Nucleus accumbens (tissue), 56 donors: ENCODE data around the gene KCTD5.

Experiments
- DNase-seq, 56 donors: peaks; one replicate each; lab custom pipeline; 2025; lab: John Stamatoyannopoulos, UW

Gene KCTD5

DNA sequence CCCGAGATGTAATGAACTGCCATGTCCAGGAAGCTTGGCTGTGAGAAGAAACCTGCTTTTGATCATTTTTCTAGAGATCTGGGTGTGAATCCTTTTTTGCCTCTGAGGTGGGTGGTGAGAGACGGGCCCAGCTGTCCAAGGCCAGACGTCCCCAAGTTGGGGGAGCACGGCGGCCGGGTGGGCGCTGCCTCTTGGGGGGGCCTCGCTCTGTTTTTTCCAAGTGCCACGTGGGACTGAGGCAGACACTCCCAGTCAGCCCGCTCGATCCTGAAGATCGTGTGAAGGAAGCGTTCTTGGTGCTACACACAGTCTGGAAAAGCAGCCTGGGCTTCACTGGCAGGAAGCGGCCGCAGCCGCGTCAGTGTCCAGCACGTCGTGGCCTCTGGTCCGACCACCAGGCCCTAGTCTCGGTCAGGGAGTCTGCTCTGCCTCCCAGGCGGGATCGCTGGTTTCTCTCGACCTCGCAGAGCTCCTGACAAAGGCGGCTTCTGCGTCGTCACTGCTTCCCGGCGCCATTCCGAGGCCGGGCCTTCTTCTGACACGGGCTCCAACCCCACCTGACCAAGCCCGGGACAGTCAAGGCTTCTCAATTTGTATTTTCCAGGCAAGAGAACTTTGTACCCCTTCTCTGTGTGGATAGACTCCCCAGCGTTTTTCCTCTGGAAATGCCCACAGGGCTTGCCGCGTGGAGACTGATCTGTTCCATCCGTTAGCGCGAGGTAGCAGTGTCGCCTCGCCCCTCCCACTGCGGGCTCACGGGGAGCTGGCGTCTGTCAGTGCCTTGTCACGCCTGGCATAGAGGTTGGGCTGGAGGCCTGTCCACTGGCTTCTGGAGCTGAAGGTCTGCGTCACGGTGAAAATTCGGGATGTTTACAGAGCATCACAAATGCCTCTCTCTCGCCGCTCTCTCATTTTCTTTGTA, 25.3 kb downstream of the KCTD5 start:
- DNase-seq, result no peak

GRCh38 chr16:2708290-2708639, 25.9 kb downstream of the KCTD5 start:
- DNase-seq, result no peak

- no peak for DNase-seq
Measured at GRCh38 chr16:2708955-2709587, 26.7 kb downstream of the KCTD5 start.

DNA sequence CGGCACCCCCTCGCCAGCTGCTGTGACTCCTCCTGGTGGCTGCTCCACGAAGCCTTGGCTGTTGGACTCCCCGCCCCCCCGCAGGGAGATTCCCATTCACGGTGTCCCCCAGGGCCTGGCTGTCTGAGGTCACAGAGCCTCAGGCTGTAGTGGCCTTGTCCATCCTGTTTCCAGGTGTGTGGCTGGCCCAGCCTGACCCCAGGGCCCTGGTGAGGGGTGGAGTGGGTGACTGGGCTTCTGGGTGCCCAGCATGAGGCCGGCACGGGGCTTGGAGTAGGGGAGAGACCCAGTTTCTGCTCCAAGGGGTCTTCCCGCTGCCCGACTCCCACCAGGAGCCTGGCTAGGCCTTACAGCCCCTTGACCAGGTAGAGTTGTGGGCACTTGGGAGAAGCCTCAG, 27.3 kb downstream of the KCTD5 start:
- DNase-seq, result no peak

- DNase-seq, result no peak
Measured at GRCh38 chr16:2710021-2710710, 27.8 kb downstream of the KCTD5 start.

DNA sequence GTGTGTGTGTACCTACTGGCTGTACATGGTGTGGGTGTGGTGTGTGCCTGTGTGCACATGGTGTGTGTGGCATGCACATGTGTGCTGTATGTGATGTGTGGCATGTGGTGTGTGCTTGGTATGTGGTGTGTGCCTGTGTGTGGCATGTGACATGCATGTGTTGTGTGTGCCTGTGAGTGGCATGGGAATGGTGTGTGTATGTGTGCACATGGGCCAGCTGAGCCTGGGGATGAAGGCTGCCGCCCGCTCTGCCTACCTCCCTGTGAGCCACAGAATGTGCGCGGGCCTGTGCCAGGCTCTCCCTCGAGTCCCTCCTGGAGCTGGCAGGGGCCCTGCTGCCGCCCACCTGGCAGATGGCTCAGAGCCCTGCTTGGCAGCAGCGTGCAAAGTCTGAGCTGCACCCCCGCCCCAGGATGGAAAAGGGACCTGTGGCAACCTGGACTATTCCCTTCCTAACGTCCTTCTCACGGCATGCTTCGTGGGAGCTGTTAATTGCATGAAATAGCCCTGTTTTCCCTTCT, 28.4 kb downstream of the KCTD5 start:
- peak in 1 of 56 donors; percentile 4 for DNase-seq

- no peak for DNase-seq
Measured at GRCh38 chr16:2711370-2712062, 29.2 kb downstream of the KCTD5 start.

DNA sequence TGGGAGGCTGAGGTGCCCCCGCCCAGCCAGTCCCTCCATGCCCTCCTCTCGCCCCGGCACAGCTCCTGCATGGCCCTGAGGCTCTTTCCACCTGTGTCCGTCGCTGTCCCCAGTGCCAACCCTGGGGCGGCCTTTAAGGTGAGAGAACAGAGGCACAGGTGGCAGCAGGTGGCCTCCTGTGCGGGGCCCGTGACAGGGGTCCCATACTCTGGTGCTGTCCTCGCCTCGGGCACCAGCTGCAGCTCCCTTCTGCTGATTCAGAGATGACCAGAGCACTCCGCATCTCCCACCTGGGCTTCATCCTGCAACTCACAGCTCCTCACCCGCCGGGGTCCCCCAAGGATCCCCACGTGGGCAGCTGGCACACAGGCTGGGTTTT, 29.7 kb downstream of the KCTD5 start:
- no peak for DNase-seq

GRCh38 chr16:2712546-2712945, 30.2 kb downstream of the KCTD5 start:
- DNase-seq, result no peak

DNA sequence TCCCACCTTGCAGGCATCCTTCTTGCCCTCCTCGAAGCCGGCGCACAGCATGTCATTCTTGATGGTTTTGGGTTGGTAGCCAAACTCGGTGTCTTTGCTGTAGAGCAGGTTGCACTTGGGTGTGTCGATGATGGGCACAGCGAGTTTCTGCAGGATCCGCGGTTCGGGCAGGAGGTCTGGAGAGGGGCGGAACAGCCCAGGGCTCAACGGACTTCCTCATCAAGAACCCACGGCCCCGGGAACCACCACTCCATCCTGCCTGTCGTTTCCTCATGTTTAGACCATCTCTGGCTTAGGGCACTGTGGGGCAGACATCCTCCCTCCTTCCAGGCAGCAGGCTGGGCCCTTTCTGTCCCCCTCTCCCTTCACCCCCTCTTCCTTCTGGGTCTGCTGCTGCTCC, 31.2 kb downstream of the KCTD5 start:
- no peak for DNase-seq

DNA sequence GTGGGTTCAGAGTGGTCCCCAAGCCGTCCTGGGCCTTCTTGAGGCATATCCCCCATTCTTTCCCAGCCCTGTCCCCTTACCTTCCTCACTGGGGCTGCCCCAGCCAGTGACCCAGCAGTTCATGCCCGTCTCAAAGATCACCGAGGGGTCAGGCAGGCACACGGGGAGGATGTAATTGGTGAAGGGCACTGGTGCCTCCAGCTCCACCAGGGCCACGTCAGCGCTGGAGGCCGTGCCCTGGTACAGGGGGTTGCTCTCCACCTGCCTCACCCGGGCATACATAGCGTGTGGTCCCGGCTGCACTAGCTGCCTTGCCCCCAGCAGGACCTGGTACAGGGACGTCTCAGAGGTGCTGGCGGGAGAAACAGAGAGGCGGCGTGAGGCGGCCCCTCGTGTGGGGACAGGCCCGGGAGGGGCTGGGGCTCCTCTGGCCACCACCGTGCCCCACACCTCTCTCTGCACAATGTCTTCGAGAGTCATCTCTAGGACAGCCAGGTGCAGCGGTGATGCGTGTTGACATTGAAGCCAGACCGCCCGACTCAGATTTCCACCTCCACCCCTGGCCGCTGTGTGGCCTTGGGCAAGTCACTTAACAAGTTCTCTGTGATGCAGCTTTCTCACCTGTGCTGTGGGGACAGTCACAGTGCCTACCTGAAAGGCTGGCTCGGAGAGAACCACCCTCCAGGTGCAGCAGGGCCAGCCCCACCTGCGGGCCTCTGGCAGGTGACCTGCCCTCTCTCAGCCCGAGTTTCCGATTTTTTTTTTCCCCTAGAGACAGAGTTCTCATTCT, 31.9 kb downstream of the KCTD5 start:
- no peak for DNase-seq

- DNase-seq, result no peak
Measured at GRCh38 chr16:2715064-2715463, 32.7 kb downstream of the KCTD5 start.

DNA sequence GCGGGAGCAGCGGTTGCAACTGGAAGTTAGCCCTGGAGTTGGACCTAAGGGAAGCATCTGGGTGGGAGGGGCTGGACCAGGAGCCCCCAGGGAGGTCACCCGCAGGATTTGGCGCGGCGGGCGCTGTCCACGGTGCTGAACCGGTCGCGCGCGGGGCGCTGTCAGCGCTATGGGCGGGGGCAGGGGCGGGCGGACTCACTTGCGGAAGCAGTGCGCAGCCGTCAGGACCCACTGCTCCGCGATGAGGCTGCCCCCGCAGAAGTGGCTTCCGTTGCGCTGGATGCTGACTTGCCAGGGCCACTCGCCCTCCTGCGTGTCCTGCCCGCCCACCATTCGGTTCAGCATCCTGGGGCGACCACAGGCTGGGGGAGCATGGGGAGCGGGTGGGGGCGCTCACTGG, 33.2 kb downstream of the KCTD5 start:
- peak in 37 of 56 donors; percentile 4 to 72 (median 30) for DNase-seq

GRCh38 chr16:2715966-2716885, 33.9 kb downstream of the KCTD5 start:
- DNase-seq, result no peak

DNA sequence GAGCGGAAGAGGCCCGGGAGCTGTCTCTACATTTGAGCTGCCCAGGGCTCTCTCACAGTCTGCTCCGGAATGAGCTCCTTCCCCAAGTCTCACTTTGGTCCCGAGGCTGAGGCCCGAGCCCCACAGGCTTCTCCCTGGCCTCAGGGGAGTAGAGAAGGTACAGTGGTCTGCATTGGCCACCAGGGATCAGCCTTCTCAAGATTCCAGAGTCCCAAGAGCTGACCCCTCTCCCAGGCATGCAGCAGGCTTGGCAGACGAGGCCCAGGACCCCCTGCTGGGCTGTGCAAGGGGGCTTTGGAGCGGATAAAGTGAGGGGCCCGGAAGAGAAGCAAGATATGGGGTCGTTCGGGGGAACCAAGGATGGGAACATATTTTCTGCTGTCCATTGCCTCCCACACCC, 34.6 kb downstream of the KCTD5 start:
- no peak for DNase-seq

- no peak for DNase-seq
Measured at GRCh38 chr16:2717383-2718263, 35.3 kb downstream of the KCTD5 start.

- DNase-seq, result no peak
Measured at GRCh38 chr16:2719328-2720063, 37.2 kb downstream of the KCTD5 start.
